ENCODE measurements around the gene PTPA. TPM values are rescaled to one million over a fixed set of nuclear protein-coding genes. Genes with fewer than 3 reads are reported as not detected.
A peak's percentile ranks its signal among the peaks of the same experiment; 100 is the strongest.

The PTPA gene
- 42.2 and 97.6 TPM in 2 replicates for total RNA-seq (2011; cell fraction: chromatin; rRNA removed; ENCODE audit: low replicate concordance)
- 57.8 and 60.5 TPM in 2 replicates for total RNA-seq (2011; cell fraction: nucleolus; rRNA removed)
- 50.5 and 57.4 TPM in 2 replicates for total RNA-seq (2011; cell fraction: nucleoplasm; rRNA removed)
- 87.7 and 122 TPM in 2 replicates for total RNA-seq (2014; rRNA removed)
- total RNA-seq (2014; rRNA removed; fragmentation: Illumina TruSeq; extraction: Trizol): 54.0 and 58.6 TPM in 2 replicates
- total RNA-seq (2015; rRNA removed; fragmentation: Illumina TruSeq; extraction: Trizol): 73.0 and 77.4 TPM in 2 replicates
- total RNA-seq (2021): 109 and 119 TPM in 2 replicates
- polyA plus RNA-seq (2011; rRNA removed): 106 and 121 TPM in 2 replicates
- polyA plus RNA-seq (2011; cell fraction: cytosol; rRNA removed): 85.0 and 104 TPM in 2 replicates
- polyA plus RNA-seq (2011; cell fraction: nucleus; rRNA removed): 59.1 and 61.5 TPM in 2 replicates
- polyA plus RNA-seq (2012): 76.9 and 94.0 TPM in 2 replicates
- polyA plus RNA-seq (2014; fragmentation: Illumina TruSeq; extraction: Trizol): 72.6 and 83.7 TPM in 2 replicates
- 1 to 10 TPM; 1.7 to 3.4 TPM for polyA plus RNA-seq (2014; fragmentation: Nextera tagmentation; extraction: Ambion mirVana)
- polyA plus RNA-seq (2014; rRNA removed): 60.6 and 66.3 TPM in 2 replicates
- 99.5 and 120 TPM in 2 replicates for polyA minus RNA-seq (2011; rRNA and poly(A)+ RNA removed)
- polyA minus RNA-seq (2011; cell fraction: cytosol; rRNA and poly(A)+ RNA removed): 61.5 and 61.9 TPM in 2 replicates
- 15.3 and 28.9 TPM in 2 replicates for polyA minus RNA-seq (2011; cell fraction: nucleus; rRNA and poly(A)+ RNA removed)
- Bru-seq, nascent RNA: percentile 69 among the genes with signal in this experiment
- percentile 70 among the genes with signal in this experiment for BruChase-seq, experiment 1, labeled RNA remaining after a 2-hour chase
- BruChase-seq, experiment 2, labeled RNA remaining after a 6-hour chase: percentile 75 among the genes with signal in this experiment
- long read RNA-seq, experiment 1, transcript PTPA-207 (10 exons, 2,737 nt): major isoform, 60 of 165 reads
- long read RNA-seq, experiment 1, partial matches to known transcripts: 20 of 165 reads
- long read RNA-seq, experiment 1, other reads (novel, unspliced or antisense): 76 of 165 reads
- long read RNA-seq, experiment 2, transcript PTPA-201 (11 exons, 2,845 nt): minor isoform, 9 of 165 reads
- long read RNA-seq, experiment 2, transcript PTPA-207 (10 exons, 2,737 nt): major isoform, 67 of 165 reads
- long read RNA-seq, experiment 2, partial matches to known transcripts: 14 of 165 reads
- long read RNA-seq, experiment 2, other reads (novel, unspliced or antisense): 63 of 165 reads
- long read RNA-seq, experiment 3, partial matches to known transcripts: 2 of 14 reads
- long read RNA-seq, experiment 3, other reads (novel, unspliced or antisense): 4 of 14 reads

DNA sequence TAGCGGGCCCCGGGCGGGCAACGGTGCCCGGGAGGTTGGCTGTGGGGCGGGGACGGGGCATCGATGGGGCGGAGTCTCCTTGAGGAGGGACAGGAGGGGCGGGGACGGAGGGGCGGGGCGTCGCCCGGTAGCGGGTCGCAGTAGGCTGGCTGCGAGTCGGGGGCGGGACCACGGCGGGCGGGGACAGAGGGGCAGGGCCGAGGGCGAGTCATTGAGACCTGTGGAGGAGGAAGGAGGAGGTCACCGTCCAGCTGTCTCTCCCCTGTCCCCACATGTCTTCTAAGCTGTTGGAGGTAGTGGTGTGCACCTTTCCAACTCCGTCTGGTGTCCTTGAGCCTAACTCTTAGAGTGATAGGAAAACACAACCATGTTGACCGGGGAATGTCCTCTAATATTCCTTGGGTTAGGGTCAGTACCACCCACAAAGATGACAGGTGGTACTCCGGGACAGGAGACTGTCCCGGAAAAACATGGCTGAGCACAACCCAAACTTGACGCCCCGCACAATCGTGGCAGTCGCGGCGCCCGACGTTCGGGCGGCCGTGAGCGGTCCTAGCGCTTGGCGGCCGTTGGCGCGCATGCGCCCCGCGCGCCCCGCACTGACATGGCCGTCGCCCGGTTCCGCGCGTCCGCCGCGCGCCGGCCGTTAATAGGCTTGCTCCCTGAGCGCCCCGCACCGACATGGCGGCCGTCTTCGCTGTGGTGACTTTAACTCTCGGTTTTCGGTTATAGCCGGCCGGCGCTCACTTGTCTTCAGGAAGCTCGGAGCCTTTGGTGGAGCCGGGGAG lies at the start of gene PTPA, which contains the start of gene CRAT:
TSS of gene PTPA (plus strand) at position 676 of the 788 bp plus-strand sequence. CDS start 186 bp downstream, outside the sequence.
TSS of gene CRAT (minus strand) at position 54 of the 788 bp plus-strand sequence. CDS start 284 bp downstream, outside the sequence.
- peaks cover 3% of the 10 kb centered on the region; the same call in 1 of the 2 replicates for H4K20me1 ChIP-seq (replicated peaks; ENCODE audit: control insufficient read depth, insufficient read depth, low read length)
- intact Hi-C loops (cut with micrococcal nuclease): loop anchor here (5.0 kb wide), 1 partner anchor 84 kb away; the partner anchor contains the start of gene SH3GLB2
- H3K9me1 ChIP-seq (ENCODE audit: control insufficient read depth, insufficient read depth, low read length): no peaks in the 10 kb centered on the region
- peaks cover 48% of the 10 kb centered on the region for H3K79me2 ChIP-seq (ENCODE audit: control insufficient read depth, insufficient read depth, low read length)
- H2AFZ ChIP-seq (ENCODE audit: low read depth, low read length): peak within 1 kb of the TSS; percentile 99
- BruUV-seq (replicated peaks): no TSS peak
- WGBS (ENCODE audit: insufficient coverage, low coverage, missing lambda C conversion rate): under 1% methylated on average over 45 of the region's 77 CpGs
- DNase-seq (ENCODE audit: extremely low read depth in 1 of 4, low spot score in 3 of 4) (peak; percentile 96 to 100 (median 99)), FAIRE-seq (peak; percentile 90), ATAC-seq (peak; percentile 92)
- peak within 1 kb of the TSS; percentile 100 for H3K4me3 ChIP-seq
- in situ Hi-C loops (cut with MboI): no loop called here
- ChIA-PET POLR2A (interaction anchor here (0.9 to 5.3 kb wide), 3 partner anchors 9 to 31 kb away, joined by 3 to 35 read pairs (median 3); no protein-coding TSS in a partner anchor), CTCF (ENCODE audit: low intra/inter-chr PET ratio) (no interaction called here)
- peak within 1 kb of the TSS; percentile 100 for H3K4me2 ChIP-seq (ENCODE audit: insufficient read depth, low read length)
- H3K27ac ChIP-seq (ENCODE audit: extremely low read depth, low read depth, low read length): peak within 1 kb of the TSS; percentile 100
- H3K27me3 ChIP-seq (ENCODE audit: control insufficient read depth in 2 of 2, insufficient read depth in 2 of 2, low read length in 2 of 2): no peaks in the 10 kb centered on the region
- H3K36me3 ChIP-seq (ENCODE audit: control insufficient read depth, insufficient read depth, low read length): peaks cover 3% of the 10 kb centered on the region; the same call in 1 of the 3 replicates
- no peaks in the 10 kb centered on the region for H3K9me3 ChIP-seq (replicated peaks; ENCODE audit: control insufficient read depth, insufficient read depth, low read depth, low read length)
- peaks cover 23 to 53% of the 10 kb centered on the region in 2 experiments for H3K4me1 ChIP-seq (replicated peaks in 1 of 2; ENCODE audit: control insufficient read depth in 2 of 2, insufficient read depth in 2 of 2, low read length in 2 of 2)
- H3K9ac ChIP-seq (ENCODE audit: insufficient read depth in 1 of 2, low read depth in 2 of 2, low read length in 2 of 2): peak within 1 kb of the TSS; percentile 94 to 100
- TF ChIP-seq RREB1 (CRISPR knock-in tag; IDR thresholded peaks at IDR 0.05) (0 out of 2 replicates have a peak, but pooled peaks have one; percentile 34), ZNF3 (CRISPR knock-in tag; IDR thresholded peaks at IDR 0.05) (no peak), YBX1 (IDR thresholded peaks at IDR 0.05) (no peak), NFIX (CRISPR knock-in tag; IDR thresholded peaks at IDR 0.05; ENCODE audit: low read depth) (no peak), ZFP30 (CRISPR knock-in tag; IDR thresholded peaks at IDR 0.05; ENCODE audit: borderline replicate concordance) (no peak), RB1 (IDR thresholded peaks at IDR 0.05; ENCODE audit: low read depth) (peak; percentile 44; the same call in 1 of the 2 replicates), TAF1 (IDR thresholded peaks at IDR 0.05; ENCODE audit: control insufficient read depth, extremely low read depth, insufficient read depth, low read length, severe bottlenecking) (peak; percentile 86), EGR1 (conservative IDR thresholded peaks at IDR 0.05) (peak; percentile 27; the same call in 1 of the 2 replicates), HMG20A (CRISPR knock-in tag; conservative IDR thresholded peaks at IDR 0.05) (no peak)
